NCI-H460 (cell line): ENCODE results near the gene OR2T29. TPM values are rescaled to one million over a fixed set of nuclear protein-coding genes. Genes with fewer than 3 reads are reported as not detected.
"Not testable (repeated sequence)": the region's sequence is repeated elsewhere in the genome, so short reads cannot be mapped to it uniquely, and the experiment has no call there.

Source experiments
- DNase-seq: peaks from one replicate; pipeline ENCODE4 v3.0.0-alpha.2; 2016; ENCODE audit warnings: low read depth; ENCODE audit errors: extremely low read depth
- small RNA-seq, 2 experiments: library from RNA; depleted of rRNA; stranded (forward); fragments of <200 nt; gene quantifications; one replicate each; pipeline ENCODE3, GENCODE V24; 2014
- total RNA-seq: library from RNA; depleted of rRNA; stranded (reverse); fragments of >200 nt; shearing (Covaris generic); gene quantifications from 2 replicates; pipeline ENCODE4 v1.2.3, GENCODE V29; 2014; rRNA removed

Gene OR2T29
- total RNA-seq, 1 experiment from 2014 or later, result not detected

DNA sequence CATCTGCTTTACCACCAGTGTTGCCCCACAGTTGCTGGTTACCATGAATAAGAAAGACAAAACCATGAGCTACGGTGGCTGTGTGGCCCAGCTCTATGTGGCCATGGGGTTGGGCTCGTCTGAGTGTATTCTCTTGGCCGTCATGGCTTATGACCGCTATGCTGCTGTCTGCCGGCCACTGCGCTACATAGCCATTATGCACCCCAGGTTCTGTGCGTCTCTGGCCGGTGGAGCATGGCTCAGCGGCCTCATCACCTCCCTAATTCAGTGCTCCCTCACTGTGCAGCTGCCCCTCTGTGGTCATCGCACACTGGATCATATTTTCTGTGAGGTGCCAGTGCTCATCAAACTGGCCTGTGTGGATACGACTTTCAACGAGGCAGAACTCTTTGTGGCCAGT is 40.7 kb downstream of the OR2T29 start:
- no peak for DNase-seq

DNA sequence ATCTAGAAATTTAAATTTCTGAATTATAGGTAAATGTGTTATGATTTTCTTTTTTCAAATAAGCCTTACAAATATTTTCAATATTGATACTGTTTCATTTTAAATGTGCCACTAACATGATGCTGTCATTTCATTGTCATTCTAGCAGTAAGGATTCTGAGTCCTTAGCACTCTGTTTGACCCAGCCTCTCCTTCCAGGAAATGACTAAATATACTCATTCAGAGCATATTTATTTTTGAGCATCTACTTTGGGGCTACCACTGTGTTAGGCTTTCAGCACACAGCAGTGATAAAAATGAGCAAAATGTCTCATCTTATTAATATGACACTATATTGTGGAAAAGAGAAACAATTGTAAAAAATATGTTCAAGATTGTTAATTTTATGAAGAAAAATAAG is 52.4 kb downstream of the OR2T29 start:
- not testable (repeated sequence) for DNase-seq

DNA sequence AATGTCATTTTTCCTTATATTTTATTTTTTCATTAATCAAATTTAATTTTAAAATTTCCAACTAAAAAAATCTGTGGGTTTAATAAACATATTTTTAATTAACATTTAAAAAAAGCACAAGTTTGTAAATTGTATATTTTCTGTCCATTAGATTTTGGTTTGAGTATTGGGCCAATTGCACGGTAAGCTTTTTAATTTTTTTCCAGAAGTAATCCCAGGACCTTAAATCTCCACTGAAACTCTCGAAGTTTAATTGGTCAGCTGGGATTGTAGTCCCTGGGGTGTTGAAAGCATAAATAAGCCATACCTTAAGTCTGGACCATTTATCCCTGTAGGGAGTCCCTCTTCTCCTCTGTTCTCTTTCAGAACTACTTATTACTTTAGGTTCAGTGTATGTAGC is 54.8 kb downstream of the OR2T29 start, which contains the start of gene OR2G6:
Gene OR2G6 (plus strand): TSS at position 301 of the 400 bp plus-strand sequence. CDS start 13,574 bp downstream, outside the sequence.
- not testable (repeated sequence) for DNase-seq

Small RNA genes within 50 kb of the gene (small RNA-seq; reads per million reads assigned to genes)
- gene RF00019, result 0 reads per million in 2 experiments

Other genes starting within 250 kb of the OR2T29 start
- gene OR2M7, start 238.2 kb downstream of the OR2T29 start, total RNA-seq, result not detected in 2 replicates
- gene OR14C36, start 214.0 kb downstream of the OR2T29 start, total RNA-seq, result not detected in 2 replicates
- not detected in 2 replicates for gene OR2T4, start 201.1 kb downstream of the OR2T29 start, total RNA-seq
- not detected in 2 replicates for gene OR2T6, start 187.0 kb downstream of the OR2T29 start, total RNA-seq
- gene OR2T1, start 159.7 kb downstream of the OR2T29 start, total RNA-seq, result not detected in 2 replicates
- gene OR2T2, start 117.1 kb downstream of the OR2T29 start, total RNA-seq, result not detected in 2 replicates
- not detected in 2 replicates for gene OR2T3, start 89.4 kb downstream of the OR2T29 start, total RNA-seq
- gene OR2T5, start 74.2 kb downstream of the OR2T29 start, total RNA-seq, result not detected in 2 replicates
- gene OR2G6, start 54.7 kb downstream of the OR2T29 start, total RNA-seq, result not detected in 2 replicates
- not detected in 2 replicates for gene OR2T34, start 12.0 kb upstream of the OR2T29 start, total RNA-seq
- not detected in 2 replicates for gene OR2T10, start 34.9 kb upstream of the OR2T29 start, total RNA-seq
- not detected in 2 replicates for gene OR2T11, start 72.3 kb upstream of the OR2T29 start, total RNA-seq
- not detected in 2 replicates for gene OR2T35, start 82.5 kb upstream of the OR2T29 start, total RNA-seq
- not detected in 2 replicates for gene OR2T27, start 92.8 kb upstream of the OR2T29 start, total RNA-seq
- gene OR14I1, start 140.0 kb upstream of the OR2T29 start, total RNA-seq, result not detected in 2 replicates
- gene LYPD8, start 193.0 kb upstream of the OR2T29 start, total RNA-seq, result not detected in 2 replicates